LNCAP (cell line): ENCODE data around the gene SIRT7.

Source experiments
- CTCF ChIP-seq: fragments of 450-650 bp; IDR thresholded peaks from 2 replicates; pipeline ENCODE4 v1.5.1; 2017; ENCODE audit warnings: mild to moderate bottlenecking

The SIRT7 gene

GRCh38 chr17:81903896-81904599 is 13.9 kb downstream of the SIRT7 start:
- no peak for TF ChIP-seq CTCF

GRCh38 chr17:81903415-81903831 is 14.6 kb downstream of the SIRT7 start:
- TF ChIP-seq CTCF = no peak

- TF ChIP-seq CTCF = no peak
These were observed 15.1 kb downstream of the SIRT7 start for GRCh38 chr17:81902653-81903414.

- TF ChIP-seq CTCF = no peak
These were observed 15.8 kb downstream of the SIRT7 start, which contains the start of gene NPB for GRCh38 chr17:81902023-81902652. NPB (plus strand) TSS chr17:81902238; CDS start chr17:81902278, 40 bp downstream.

- no peak for TF ChIP-seq CTCF
These were observed 16.6 kb downstream of the SIRT7 start for GRCh38 chr17:81901167-81902022.

GRCh38 chr17:81900181-81900820 is 17.7 kb downstream of the SIRT7 start:
- TF ChIP-seq CTCF = no peak
